K562 (cell line): ENCODE measurements around the gene PTPMT1. TPM values are rescaled to one million over a fixed set of nuclear protein-coding genes. Genes with fewer than 3 reads are reported as not detected.

ENCODE experiments used
- ATAC-seq: fragments of 200-7000 bp; cut with Tn5 transposase; 3 replicates; pipeline ENCODE4 v1.9.1; 2020; ENCODE audit warnings: moderate library complexity
- BruUV-seq: library from RNA; stranded (reverse); fragments of 400-500 nt; replicated peaks from 2 replicates; lab custom pipeline; 2021; lab: Mats Ljungman, UMichigan
- CTCF ChIA-PET: fragments of 300-600 bp; formaldehyde crosslinking; extraction: SDS; loops from one replicate; lab custom pipeline; 2021; ENCODE audit warnings: low intra/inter-chr PET ratio; lab: Yijun Ruan, JAX
- POLR2A ChIA-PET: fragments of 300-600, 350-650 bp; sonication (Branson Sonifier 250); formaldehyde crosslinking; extraction: SDS; loops from one replicate; lab custom pipeline; 2021; ENCODE audit warnings: antibody characterized with exemption, inconsistent platforms; lab: Yijun Ruan, JAX
- DNase-seq, 4 experiments: peaks; one replicate each; pipeline versions ENCODE4 v3.0.0 to v3.0.0-alpha.2; 2011 to 2018; ENCODE audit warnings: low spot score in 3 of 4, mixed read lengths in 3 of 4; ENCODE audit errors: extremely low read depth in 1 of 4
- FAIRE-seq: peaks from 2 replicates; lab custom pipeline; 2011; peaks lifted over from hg19 to GRCh38; lab: Jason Lieb, UNC
- H2AFZ ChIP-seq: 2 replicates; pipeline ENCODE4 v1.6.0; 2011; ENCODE audit warnings: low read depth, low read length, control low read depth, inconsistent platforms
- H3K27ac ChIP-seq: fragments of 200-600 bp; 3 replicates; pipeline ENCODE4 v1.8.0; 2011; ENCODE audit warnings: low read depth, mild to moderate bottlenecking, control low read depth, inconsistent platforms, low read length, moderate library complexity, mixed read lengths; ENCODE audit errors: extremely low read depth
- H3K27me3 ChIP-seq, 2 experiments: fragments of 300-600 bp in 1 of 2; 2 replicates in 1 of 2; 3 replicates in 1 of 2; pipeline versions ENCODE4 v1.6.0 to v1.8.0; 2011; ENCODE audit warnings: inconsistent platforms in 2 of 2, low read length in 2 of 2, mild to moderate bottlenecking in 1 of 2, mixed read lengths in 1 of 2, moderate library complexity in 1 of 2; ENCODE audit not compliant: control insufficient read depth in 2 of 2, insufficient read depth in 2 of 2
- H3K36me3 ChIP-seq: fragments of 300-600 bp; 3 replicates; pipeline ENCODE4 v1.8.0; 2011; ENCODE audit warnings: mild to moderate bottlenecking, low read length, inconsistent platforms; ENCODE audit not compliant: control insufficient read depth, insufficient read depth
- H3K4me1 ChIP-seq, 2 experiments: fragments of 200-600 bp in 1 of 2; replicated peaks in 1 of 2; 2 replicates in 1 of 2; 3 replicates in 1 of 2; pipeline versions ENCODE4 v1.5.1 to v1.8.0; 2011; ENCODE audit warnings: inconsistent platforms in 2 of 2, low read length in 2 of 2, mild to moderate bottlenecking in 1 of 2, mixed read lengths in 1 of 2, moderate library complexity in 1 of 2; ENCODE audit not compliant: control insufficient read depth in 2 of 2, insufficient read depth in 2 of 2
- H3K4me2 ChIP-seq: 2 replicates; pipeline ENCODE4 v1.6.1; 2011; ENCODE audit warnings: low read length, control low read depth, inconsistent platforms, mixed read lengths; ENCODE audit not compliant: insufficient read depth
- H3K4me3 ChIP-seq: fragments of 200-600 bp; sonication (generic), shearing (Covaris generic); 2 replicates; pipeline ENCODE4 v1.5.1; 2016; ENCODE audit warnings: control low read depth, inconsistent platforms
- H3K79me2 ChIP-seq: fragments of 200-600 bp; 3 replicates; pipeline ENCODE4 v1.8.0; 2011; ENCODE audit warnings: low read length, inconsistent platforms; ENCODE audit not compliant: control insufficient read depth, insufficient read depth
- H3K9ac ChIP-seq, 2 experiments: 2 replicates each; pipeline versions ENCODE4 v1.6.0 to v1.6.1; 2011; ENCODE audit warnings: low read depth in 2 of 2, low read length in 2 of 2, control low read depth in 1 of 2, inconsistent platforms in 1 of 2, mild to moderate bottlenecking in 1 of 2, mixed read lengths in 1 of 2; ENCODE audit not compliant: insufficient read depth in 1 of 2
- H3K9me1 ChIP-seq: one replicate; pipeline ENCODE4 v1.6.0; 2011; ENCODE audit warnings: inconsistent platforms, mild to moderate bottlenecking, low read length, moderate library complexity; ENCODE audit not compliant: control insufficient read depth, insufficient read depth
- H3K9me3 ChIP-seq: replicated peaks from 2 replicates; pipeline ENCODE4 v1.5.1; 2011; ENCODE audit warnings: low read depth, low read length, inconsistent platforms; ENCODE audit not compliant: control insufficient read depth, insufficient read depth
- H4K20me1 ChIP-seq: replicated peaks from 2 replicates; pipeline ENCODE4 v1.6.1; 2011; ENCODE audit warnings: low read length, inconsistent platforms, mixed read lengths; ENCODE audit not compliant: control insufficient read depth, insufficient read depth
- ARID1B ChIP-seq: fragments of 450-650 bp; IDR thresholded peaks from 2 replicates; pipeline ENCODE4 v1.6.1; 2016; ENCODE audit warnings: antibody characterized with exemption, mild to moderate bottlenecking, inconsistent platforms
- FOS ChIP-seq: IDR thresholded peaks from 3 replicates; pipeline ENCODE4 v1.6.1; 2011; ENCODE audit not compliant: insufficient read length; ENCODE audit errors: extremely low read depth
- POLR2H ChIP-seq: IDR thresholded peaks from 2 replicates; pipeline ENCODE4 v1.6.1; 2016; ENCODE audit warnings: missing genetic modification characterization, low read depth, mild to moderate bottlenecking, control low read depth, missing compliant biosample characterization, moderate library complexity
- ZNF431 ChIP-seq: sonication (generic); formaldehyde crosslinking; IDR thresholded peaks from 2 replicates; pipeline ENCODE4 v1.8.0; 2022; ENCODE audit warnings: mild to moderate bottlenecking, missing genetic modification reagents
- ZSCAN29 ChIP-seq: fragments of 450-650 bp; IDR thresholded peaks from 2 replicates; pipeline ENCODE4 v1.6.1; 2017
- WGBS: fragments of 100-300 bp; shearing (Covaris generic); methylation state at CpG from one replicate; pipeline ENCODE4 v1.1.6; 2016; ENCODE audit warnings: low coverage, mixed read lengths; ENCODE audit not compliant: insufficient coverage; ENCODE audit errors: missing lambda C conversion rate; 5-methylcytosine and 5-hydroxymethylcytosine counted together
- in situ Hi-C: fragments of 300-500 bp; cut with MboI; formaldehyde crosslinking; loops from 4 replicates; pipeline ENCODE4 v1.15.0; 2018; ENCODE audit warnings: inconsistent platforms, mixed read lengths
- intact Hi-C: fragments of 100-400 bp; cut with micrococcal nuclease; formaldehyde crosslinking; loops from 2 replicates; pipeline ENCODE4 v1.14.2; 2022
- polyA plus RNA-seq, 8 experiments: library from polyadenylated mRNA; depleted of rRNA in 4 of 8; stranded (reverse) in 5 of 8; unstranded in 3 of 8; fragments of >200 nt; fragmentation: Nextera tagmentation in 2 of 8; fragmentation: Illumina TruSeq in 1 of 8; extraction: Ambion mirVana in 2 of 8; extraction: Trizol in 1 of 8; gene quantifications; 2 replicates each; pipeline versions ENCODE4 v1.2.1 to v1.2.3, GENCODE V29; 2011 to 2014; ENCODE audit warnings: inconsistent platforms in 1 of 8, missing spikeins in 1 of 8
- total RNA-seq, 7 experiments: library from RNA; depleted of rRNA in 6 of 7; stranded (reverse); fragments of >200 nt in 6 of 7; fragmentation: Illumina TruSeq in 2 of 7; extraction: Trizol in 2 of 7; gene quantifications; 2 replicates each; pipeline versions ENCODE4 v1.2.1 to v1.2.3, GENCODE V29; 2011 to 2021; ENCODE audit warnings: low replicate concordance in 1 of 7
- TF ChIP-seq, protein P1 (sequence below), 3 experiments: fragments of 200-800 bp in 1 of 3; fragments of 250-450 bp in 1 of 3; fragments of 450-650 bp in 1 of 3; sonication (Bioruptor Pico) in 1 of 3; sonication (Bioruptor generic) in 1 of 3; formaldehyde crosslinking in 1 of 3; IDR thresholded peaks; 2 replicates each; pipeline versions ENCODE4 v1.6.1 to v1.8.0; 2016 to 2022; ENCODE audit warnings: mild to moderate bottlenecking in 2 of 3, missing genetic modification characterization in 2 of 3, missing compliant biosample characterization in 1 of 3, moderate library complexity in 1 of 3
- TF ChIP-seq, protein P2 (sequence below): sonication (generic); formaldehyde crosslinking; IDR thresholded peaks from 2 replicates; pipeline ENCODE4 v1.8.0; 2022; ENCODE audit warnings: missing genetic modification reagents, mild to moderate bottlenecking, moderate library complexity, borderline replicate concordance
- TF ChIP-seq, protein P3 (sequence below): fragments of 250-450 bp; sonication (Bioruptor Pico); IDR thresholded peaks from 2 replicates; pipeline ENCODE4 v1.5.1; 2021; ENCODE audit warnings: mild to moderate bottlenecking
- TF ChIP-seq, protein P4 (sequence below): fragments of 200-800 bp; sonication (Bioruptor generic); IDR thresholded peaks from 2 replicates; pipeline ENCODE4 v1.6.1; 2017; ENCODE audit warnings: missing genetic modification characterization, missing compliant biosample characterization

PTPMT1 gene
- total and polyA plus RNA-seq, 9 of the 15 experiments (the other 6 are each of a cell fraction or from before 2014, with no cell fraction given), result 10.4 to 140 (median 67.2) TPM

DNA sequence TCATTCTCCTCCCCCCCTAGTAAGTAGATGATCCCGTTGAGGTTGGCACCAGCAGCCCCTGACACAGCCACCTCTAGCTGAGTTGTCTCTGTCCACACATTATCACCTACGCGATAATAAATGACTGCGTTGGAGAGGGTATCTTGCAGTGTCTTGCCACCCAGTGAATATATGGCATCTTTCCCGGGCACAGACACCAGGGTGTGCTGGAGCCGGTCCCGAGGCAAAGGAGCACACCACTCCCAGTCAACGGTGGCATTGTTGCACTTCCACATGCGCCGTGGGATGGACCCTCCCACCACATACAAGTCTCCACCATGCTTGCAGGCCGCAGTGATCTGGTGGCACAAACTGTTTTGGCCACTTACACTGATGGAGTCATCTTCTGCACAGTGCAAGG, 7.9 kb downstream of the PTPMT1 start (continued):
- TF ChIP-seq, protein P1, sequence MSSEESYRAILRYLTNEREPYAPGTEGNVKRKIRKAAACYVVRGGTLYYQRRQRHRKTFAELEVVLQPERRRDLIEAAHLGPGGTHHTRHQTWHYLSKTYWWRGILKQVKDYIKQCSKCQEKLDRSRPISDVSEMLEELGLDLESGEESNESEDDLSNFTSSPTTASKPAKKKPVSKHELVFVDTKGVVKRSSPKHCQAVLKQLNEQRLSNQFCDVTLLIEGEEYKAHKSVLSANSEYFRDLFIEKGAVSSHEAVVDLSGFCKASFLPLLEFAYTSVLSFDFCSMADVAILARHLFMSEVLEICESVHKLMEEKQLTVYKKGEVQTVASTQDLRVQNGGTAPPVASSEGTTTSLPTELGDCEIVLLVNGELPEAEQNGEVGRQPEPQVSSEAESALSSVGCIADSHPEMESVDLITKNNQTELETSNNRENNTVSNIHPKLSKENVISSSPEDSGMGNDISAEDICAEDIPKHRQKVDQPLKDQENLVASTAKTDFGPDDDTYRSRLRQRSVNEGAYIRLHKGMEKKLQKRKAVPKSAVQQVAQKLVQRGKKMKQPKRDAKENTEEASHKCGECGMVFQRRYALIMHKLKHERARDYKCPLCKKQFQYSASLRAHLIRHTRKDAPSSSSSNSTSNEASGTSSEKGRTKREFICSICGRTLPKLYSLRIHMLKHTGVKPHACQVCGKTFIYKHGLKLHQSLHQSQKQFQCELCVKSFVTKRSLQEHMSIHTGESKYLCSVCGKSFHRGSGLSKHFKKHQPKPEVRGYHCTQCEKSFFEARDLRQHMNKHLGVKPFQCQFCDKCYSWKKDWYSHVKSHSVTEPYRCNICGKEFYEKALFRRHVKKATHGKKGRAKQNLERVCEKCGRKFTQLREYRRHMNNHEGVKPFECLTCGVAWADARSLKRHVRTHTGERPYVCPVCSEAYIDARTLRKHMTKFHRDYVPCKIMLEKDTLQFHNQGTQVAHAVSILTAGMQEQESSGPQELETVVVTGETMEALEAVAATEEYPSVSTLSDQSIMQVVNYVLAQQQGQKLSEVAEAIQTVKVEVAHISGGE (CRISPR knock-in tag; IDR thresholded peaks at IDR 0.05), result peak in 1 of 3 experiments; percentile 36; a peak in 1 of 6 replicates

DNA sequence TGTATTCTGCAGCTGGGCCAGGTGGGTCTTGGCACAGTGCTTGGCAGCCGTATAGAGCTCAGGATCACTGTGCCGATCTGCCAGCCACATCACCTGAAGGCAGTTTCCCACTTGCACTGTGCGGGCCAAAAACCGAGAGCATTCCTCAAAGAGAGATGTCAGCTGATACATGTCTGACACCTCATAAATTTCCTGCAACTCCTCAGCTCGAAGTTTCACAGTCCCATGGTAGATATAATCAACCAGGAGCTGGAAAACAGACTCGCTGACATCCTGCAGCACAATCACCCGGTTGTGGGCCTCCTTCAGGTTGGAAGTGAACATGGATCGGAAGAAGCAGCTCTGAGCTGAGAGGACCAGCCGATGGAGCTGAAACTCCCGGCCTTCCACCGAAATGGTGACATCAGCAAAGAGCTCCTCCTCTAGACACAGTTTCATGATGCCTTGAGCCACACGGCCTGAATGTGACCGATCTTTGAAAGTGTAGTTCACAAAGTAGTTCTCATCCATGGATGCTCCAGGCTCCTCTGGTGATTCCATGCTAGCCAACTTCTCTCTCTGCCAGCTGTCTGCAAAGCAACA, 12.2 kb downstream of the PTPMT1 start:
- H3K4me3 ChIP-seq, result peak overlapping the region; percentile 97
- no peaks in the 10 kb centered on the region for H3K9me1 ChIP-seq
- no peaks in the 10 kb centered on the region for H4K20me1 ChIP-seq
- no peaks in the 10 kb centered on the region; a peak in 1 of 5 replicates for H3K27me3 ChIP-seq
- H3K4me2 ChIP-seq, result peak overlapping the region; percentile 99
- peaks cover 46% of the 10 kb centered on the region for H3K79me2 ChIP-seq
- H3K4me1 ChIP-seq, result peaks cover 13 to 14% of the 10 kb centered on the region in 2 experiments; a peak in 4 of 5 replicates
- DNase-seq (peak in 2 of 4 experiments; percentile 12 to 39), ATAC-seq (peak; percentile 7; the same call in 2 of the 3 replicates), FAIRE-seq (peak; percentile 48)
- ChIA-PET CTCF (no interaction called here), POLR2A (interaction anchor here (0.6 to 2.1 kb wide), 8 partner anchors 9 to 372 kb away, joined by 3 to 23 read pairs (median 4); partner anchors contain the start of genes FAM180B and PTPMT1)
- H3K9me3 ChIP-seq, result no peaks in the 10 kb centered on the region
- intact Hi-C loops (no loop called here), in situ Hi-C loops (no loop called here)
- BruUV-seq, result no TSS peak
- peaks cover 66% of the 10 kb centered on the region for H3K36me3 ChIP-seq
- peak overlapping the region; percentile 77 to 99; a peak in 3 of 4 replicates for H3K9ac ChIP-seq
- WGBS, result 17% methylated on average over 13 of the region's 13 CpGs
- H3K27ac ChIP-seq, result no peak overlapping the region; the same call in 2 of the 3 replicates
- no peak overlapping the region for H2AFZ ChIP-seq
- TF ChIP-seq FOS (no peak), ARID1B (no peak), ZSCAN29 (no peak), POLR2H (tag) (no peak), ZNF431 (CRISPR knock-in tag) (no peak)
- TF ChIP-seq, protein P2, sequence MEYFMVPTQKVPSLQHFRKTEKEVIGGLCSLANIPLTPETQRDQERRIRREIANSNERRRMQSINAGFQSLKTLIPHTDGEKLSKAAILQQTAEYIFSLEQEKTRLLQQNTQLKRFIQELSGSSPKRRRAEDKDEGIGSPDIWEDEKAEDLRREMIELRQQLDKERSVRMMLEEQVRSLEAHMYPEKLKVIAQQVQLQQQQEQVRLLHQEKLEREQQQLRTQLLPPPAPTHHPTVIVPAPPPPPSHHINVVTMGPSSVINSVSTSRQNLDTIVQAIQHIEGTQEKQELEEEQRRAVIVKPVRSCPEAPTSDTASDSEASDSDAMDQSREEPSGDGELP (CRISPR knock-in tag), result peak; percentile 62
- TF ChIP-seq, protein P3, sequence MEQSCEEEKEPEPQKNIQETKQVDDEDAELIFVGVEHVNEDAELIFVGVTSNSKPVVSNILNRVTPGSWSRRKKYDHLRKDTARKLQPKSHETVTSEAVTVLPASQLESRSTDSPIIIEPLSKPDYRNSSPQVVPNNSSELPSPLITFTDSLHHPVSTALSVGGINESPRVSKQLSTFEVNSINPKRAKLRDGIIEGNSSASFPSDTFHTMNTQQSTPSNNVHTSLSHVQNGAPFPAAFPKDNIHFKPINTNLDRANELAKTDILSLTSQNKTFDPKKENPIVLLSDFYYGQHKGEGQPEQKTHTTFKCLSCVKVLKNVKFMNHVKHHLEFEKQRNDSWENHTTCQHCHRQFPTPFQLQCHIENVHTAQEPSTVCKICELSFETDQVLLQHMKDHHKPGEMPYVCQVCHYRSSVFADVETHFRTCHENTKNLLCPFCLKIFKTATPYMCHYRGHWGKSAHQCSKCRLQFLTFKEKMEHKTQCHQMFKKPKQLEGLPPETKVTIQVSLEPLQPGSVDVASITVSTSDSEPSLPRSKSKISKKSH (CRISPR knock-in tag), result no peak
- TF ChIP-seq, protein P4, sequence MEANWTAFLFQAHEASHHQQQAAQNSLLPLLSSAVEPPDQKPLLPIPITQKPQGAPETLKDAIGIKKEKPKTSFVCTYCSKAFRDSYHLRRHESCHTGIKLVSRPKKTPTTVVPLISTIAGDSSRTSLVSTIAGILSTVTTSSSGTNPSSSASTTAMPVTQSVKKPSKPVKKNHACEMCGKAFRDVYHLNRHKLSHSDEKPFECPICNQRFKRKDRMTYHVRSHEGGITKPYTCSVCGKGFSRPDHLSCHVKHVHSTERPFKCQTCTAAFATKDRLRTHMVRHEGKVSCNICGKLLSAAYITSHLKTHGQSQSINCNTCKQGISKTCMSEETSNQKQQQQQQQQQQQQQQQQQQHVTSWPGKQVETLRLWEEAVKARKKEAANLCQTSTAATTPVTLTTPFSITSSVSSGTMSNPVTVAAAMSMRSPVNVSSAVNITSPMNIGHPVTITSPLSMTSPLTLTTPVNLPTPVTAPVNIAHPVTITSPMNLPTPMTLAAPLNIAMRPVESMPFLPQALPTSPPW (CRISPR knock-in tag), result no peak
